ENCODE results near the gene GPATCH8. TPM values are rescaled to one million over a fixed set of nuclear protein-coding genes. Genes with fewer than 3 reads are reported as not detected.

Gene GPATCH8
- total RNA-seq, 4 donors from 2014 or later: 14.5 to 53.1 (median 31.2) TPM

GRCh38 chr17:44547625-44548267 is 44.5 kb upstream of the GPATCH8 start:
- peak; percentile 20 for DNase-seq
- TF ChIP-seq POLR2AphosphoS5 (IDR thresholded peaks at IDR 0.05): no peak
- H3K4me1 ChIP-seq: peaks cover 0 to 6% (median 2%) of the 10 kb centered on the region in 4 donors
- H3K27ac ChIP-seq: peak overlapping the region; percentile 31 to 53 (median 42)
- H3K9me3 ChIP-seq: no peaks in the 10 kb centered on the region
- no peaks in the 10 kb centered on the region for H3K36me3 ChIP-seq
- peaks cover 3% of the 10 kb centered on the region for H3K27me3 ChIP-seq
- no peak overlapping the region for H3K4me3 ChIP-seq
- in situ Hi-C loops (cut with MboI; ENCODE audit: low pct_ligation_motif_present in 1 of 4, low pct_unique_long_range_greater_than_20kb in 1 of 4, low sequenced_read_pairs in 3 of 4) (loop anchor here in 3 of 4 donors (25.0 kb wide), 1 partner anchor 90 kb away; no protein-coding TSS in a partner anchor), intact Hi-C loops (cut with DNase I; ENCODE audit: low total_unique reads) (no loop called here)
- WGBS, 2 donors (ENCODE audit: low coverage in 1 of 2): 72% methylated on average over 4 of the region's 4 CpGs; no CpG with 5 or more reads in 1 of the 2 donors

GRCh38 chr17:44546671-44547606 is 43.7 kb upstream of the GPATCH8 start:
- H3K27ac ChIP-seq: peak overlapping the region; percentile 31 to 47 (median 42)
- in situ Hi-C loops (cut with MboI; ENCODE audit: low pct_ligation_motif_present in 1 of 4, low pct_unique_long_range_greater_than_20kb in 1 of 4, low sequenced_read_pairs in 3 of 4): loop anchor here in 3 of 4 donors (25.0 kb wide), 1 partner anchor 90 kb away; no protein-coding TSS in a partner anchor

GRCh38 chr17:44543905-44544523 is 40.8 kb upstream of the GPATCH8 start:
- no peak overlapping the region for H3K4me3 ChIP-seq
- in situ Hi-C loops (cut with MboI; ENCODE audit: low pct_ligation_motif_present in 1 of 4, low pct_unique_long_range_greater_than_20kb in 1 of 4, low sequenced_read_pairs in 3 of 4) (loop anchor here in 3 of 4 donors (25.0 kb wide), 1 partner anchor 93 kb away; no protein-coding TSS in a partner anchor), intact Hi-C loops (cut with DNase I; ENCODE audit: low total_unique reads) (no loop called here)
- no peak for DNase-seq
- H3K9me3 ChIP-seq: no peaks in the 10 kb centered on the region
- 46 to 75% methylated on average over 2 to 5 of the region's 5 CpGs for WGBS, 2 donors (ENCODE audit: low coverage in 1 of 2)
- peaks cover 11% of the 10 kb centered on the region for H3K27me3 ChIP-seq
- H3K36me3 ChIP-seq: no peaks in the 10 kb centered on the region
- no peak overlapping the region for H3K27ac ChIP-seq
- TF ChIP-seq POLR2AphosphoS5 (IDR thresholded peaks at IDR 0.05) (no peak), CTCF (IDR thresholded peaks at IDR 0.05) (no peak), EP300 (IDR thresholded peaks at IDR 0.05; ENCODE audit: low read depth) (no peak), POLR2A (IDR thresholded peaks at IDR 0.05) (no peak)
- peaks cover 0 to 6% (median 2%) of the 10 kb centered on the region in 4 donors for H3K4me1 ChIP-seq

More at GRCh38 chr17:44546671-44547606, 43.7 kb upstream of the GPATCH8 start:
- peaks cover 3% of the 10 kb centered on the region for H3K27me3 ChIP-seq
- TF ChIP-seq POLR2AphosphoS5 (IDR thresholded peaks at IDR 0.05): no peak
- TF ChIP-seq EP300 (IDR thresholded peaks at IDR 0.05; ENCODE audit: low read depth): no peak
- no peak for TF ChIP-seq CTCF (IDR thresholded peaks at IDR 0.05)
- no peak for TF ChIP-seq POLR2A (IDR thresholded peaks at IDR 0.05)
- intact Hi-C loops (cut with DNase I; ENCODE audit: low total_unique reads): no loop called here
- H3K4me1 ChIP-seq: peaks cover 0 to 6% (median 2%) of the 10 kb centered on the region in 4 donors
- 41 to 48% methylated on average over 2 to 4 of the region's 4 CpGs for WGBS, 2 donors (ENCODE audit: low coverage in 1 of 2)
- H3K4me3 ChIP-seq: no peak overlapping the region
- no peak for DNase-seq
- no peaks in the 10 kb centered on the region for H3K9me3 ChIP-seq
- H3K36me3 ChIP-seq: no peaks in the 10 kb centered on the region

- in situ Hi-C loops (cut with MboI; ENCODE audit: low pct_ligation_motif_present in 1 of 4, low pct_unique_long_range_greater_than_20kb in 1 of 4, low sequenced_read_pairs in 3 of 4): loop anchor here in 3 of 4 donors (25.0 kb wide), 1 partner anchor 94 kb away; no protein-coding TSS in a partner anchor
- DNase-seq: no peak
- H3K27ac ChIP-seq: peak overlapping the region in 1 of 4 donors; percentile 22
These were observed 40.2 kb upstream of the GPATCH8 start for GRCh38 chr17:44543213-44543904.

More at GRCh38 chr17:44543213-44543904, 40.2 kb upstream of the GPATCH8 start:
- no peak for TF ChIP-seq CTCF (IDR thresholded peaks at IDR 0.05)
- TF ChIP-seq POLR2A (IDR thresholded peaks at IDR 0.05): no peak
- Histone ChIP-seq H3K9me3 (no peaks in the 10 kb centered on the region), H3K4me1 (peaks cover 0 to 6% (median 2%) of the 10 kb centered on the region in 4 donors), H3K4me3 (no peak overlapping the region), H3K27me3 (peaks cover 11% of the 10 kb centered on the region), H3K36me3 (no peaks in the 10 kb centered on the region)
- intact Hi-C loops (cut with DNase I; ENCODE audit: low total_unique reads): no loop called here
- WGBS, 2 donors (ENCODE audit: low coverage in 1 of 2): 38 to 46% methylated on average over 2 to 5 of the region's 5 CpGs

Measured in transverse colon (tissue), 4 donors.